Karpas-422 (cell line): Measurements from ENCODE around the gene CSTB. TPM values are rescaled to one million over a fixed set of nuclear protein-coding genes. Genes with fewer than 3 reads are reported as not detected.

Experiments
- DNase-seq: peaks from one replicate; pipeline ENCODE4 v3.0.0-alpha.2; 2015
- H2AFZ ChIP-seq: fragments of 200-600 bp; sonication (generic); 2 replicates; pipeline ENCODE4 v1.6.1; 2014; ENCODE audit warnings: antibody characterized with exemption, low read length, mixed read lengths
- H3K27ac ChIP-seq: fragments of 200-600 bp; sonication (generic); 2 replicates; pipeline ENCODE4 v1.5.1; 2014; ENCODE audit warnings: mild to moderate bottlenecking, low read length, moderate library complexity
- H3K27me3 ChIP-seq: fragments of 200-600 bp; sonication (generic); 2 replicates; pipeline ENCODE4 v1.6.1; 2014; ENCODE audit warnings: low read length, mixed read lengths
- H3K36me3 ChIP-seq: fragments of 200-600 bp; sonication (generic); 2 replicates; pipeline ENCODE4 v1.6.1; 2014; ENCODE audit warnings: low read length, mixed read lengths; ENCODE audit not compliant: insufficient read depth
- H3K4me1 ChIP-seq: fragments of 200-600 bp; sonication (generic); 2 replicates; pipeline ENCODE4 v1.6.1; 2014; ENCODE audit warnings: mild to moderate bottlenecking, low read length, mixed read lengths
- H3K4me2 ChIP-seq: fragments of 200-600 bp; sonication (generic); 2 replicates; pipeline ENCODE4 v1.6.1; 2014; ENCODE audit warnings: low read length, low read depth, mild to moderate bottlenecking; ENCODE audit not compliant: poor library complexity, severe bottlenecking
- H3K4me3 ChIP-seq: fragments of 200-600 bp; sonication (generic); 2 replicates; pipeline ENCODE4 v1.5.1; 2014; ENCODE audit warnings: mild to moderate bottlenecking, antibody characterized with exemption, low read length, mixed read lengths
- H3K79me2 ChIP-seq: fragments of 200-600 bp; sonication (generic); 2 replicates; pipeline ENCODE4 v1.6.1; 2014; ENCODE audit warnings: mild to moderate bottlenecking, low read length, mixed read lengths
- H3K9ac ChIP-seq: fragments of 200-600 bp; sonication (generic); 2 replicates; pipeline ENCODE4 v1.6.0; 2014; ENCODE audit warnings: low read length
- H3K9me2 ChIP-seq: fragments of 200-600 bp; sonication (generic), shearing (Covaris generic); replicated peaks from 2 replicates; pipeline ENCODE4 v1.6.0; 2014; ENCODE audit warnings: mild to moderate bottlenecking, low read length, moderate library complexity; ENCODE audit not compliant: insufficient read depth
- H3K9me3 ChIP-seq: fragments of 300-700, 200-600 bp; sonication (generic); 2 replicates; pipeline ENCODE4 v1.6.1; 2014; ENCODE audit warnings: low read length, mixed read lengths
- H4K20me1 ChIP-seq: fragments of 200-600 bp; sonication (generic); 2 replicates; pipeline ENCODE4 v1.6.1; 2014; ENCODE audit warnings: mild to moderate bottlenecking, antibody characterized with exemption, low read length, low read depth; ENCODE audit not compliant: insufficient read depth
- total RNA-seq: library from RNA; depleted of rRNA; stranded (reverse); fragments of >200 nt; shearing (Covaris generic); gene quantifications from 2 replicates; pipeline ENCODE4 v1.2.3, GENCODE V29; 2014; ENCODE audit warnings: low replicate concordance

CSTB gene
- total RNA-seq, 1 experiment from 2014 or later, result 28.0 TPM

GRCh38 chr21:43818685-43819084 is 42.6 kb upstream of the CSTB start:
- Histone ChIP-seq H4K20me1 (no peaks in the 10 kb centered on the region), H3K9me2 (no peaks in the 10 kb centered on the region), H3K4me3 (no peak overlapping the region), H3K4me2 (peak overlapping the region; percentile 40), H3K79me2 (no peaks in the 10 kb centered on the region), H2AFZ (no peak overlapping the region), H3K36me3 (no peaks in the 10 kb centered on the region), H3K27me3 (no peaks in the 10 kb centered on the region), H3K27ac (no peak overlapping the region), H3K9ac (peak overlapping the region; percentile 23; the same call in 1 of the 2 replicates), H3K9me3 (no peaks in the 10 kb centered on the region), H3K4me1 (peaks cover 25% of the 10 kb centered on the region)
- peak; percentile 45 for DNase-seq

- H2AFZ ChIP-seq, result no peak overlapping the region
- DNase-seq, result no peak
- H4K20me1 ChIP-seq, result no peaks in the 10 kb centered on the region
- H3K4me3 ChIP-seq, result no peak overlapping the region
- H3K27me3 ChIP-seq, result no peaks in the 10 kb centered on the region
- no peaks in the 10 kb centered on the region for H3K9me2 ChIP-seq
- no peak overlapping the region for H3K4me2 ChIP-seq
- no peaks in the 10 kb centered on the region for H3K36me3 ChIP-seq
- H3K4me1 ChIP-seq, result peaks cover 25% of the 10 kb centered on the region
- no peak overlapping the region for H3K9ac ChIP-seq
- no peaks in the 10 kb centered on the region for H3K79me2 ChIP-seq
- H3K9me3 ChIP-seq, result no peaks in the 10 kb centered on the region
- H3K27ac ChIP-seq, result no peak overlapping the region
These were observed 41.3 kb upstream of the CSTB start for GRCh38 chr21:43817157-43818086.

GRCh38 chr21:43816611-43817071 is 40.5 kb upstream of the CSTB start:
- no peak overlapping the region for H3K4me2 ChIP-seq
- no peaks in the 10 kb centered on the region for H4K20me1 ChIP-seq
- no peaks in the 10 kb centered on the region for H3K9me3 ChIP-seq
- H3K36me3 ChIP-seq, result no peaks in the 10 kb centered on the region
- H3K9me2 ChIP-seq, result no peaks in the 10 kb centered on the region
- H3K9ac ChIP-seq, result no peak overlapping the region
- H3K27ac ChIP-seq, result no peak overlapping the region
- peak; percentile 55 for DNase-seq
- no peak overlapping the region for H3K4me3 ChIP-seq
- H3K27me3 ChIP-seq, result no peaks in the 10 kb centered on the region
- no peaks in the 10 kb centered on the region for H3K79me2 ChIP-seq
- H3K4me1 ChIP-seq, result peaks cover 29% of the 10 kb centered on the region
- H2AFZ ChIP-seq, result no peak overlapping the region

GRCh38 chr21:43815991-43816390 is 39.9 kb upstream of the CSTB start:
- Histone ChIP-seq H3K4me2 (no peak overlapping the region), H3K9me2 (no peaks in the 10 kb centered on the region), H3K36me3 (no peaks in the 10 kb centered on the region), H3K27me3 (no peaks in the 10 kb centered on the region), H4K20me1 (peaks cover 6% of the 10 kb centered on the region; the same call in 1 of the 2 replicates), H2AFZ (no peak overlapping the region), H3K79me2 (no peaks in the 10 kb centered on the region), H3K27ac (no peak overlapping the region), H3K9me3 (no peaks in the 10 kb centered on the region), H3K4me1 (peaks cover 32% of the 10 kb centered on the region), H3K4me3 (no peak overlapping the region), H3K9ac (no peak overlapping the region)
- no peak for DNase-seq

- H3K4me1 ChIP-seq, result peaks cover 40% of the 10 kb centered on the region
- H3K27me3 ChIP-seq, result no peaks in the 10 kb centered on the region
- H2AFZ ChIP-seq, result no peak overlapping the region
- no peaks in the 10 kb centered on the region for H3K9me2 ChIP-seq
- peak; percentile 45 for DNase-seq
- no peaks in the 10 kb centered on the region for H3K9me3 ChIP-seq
- H3K4me2 ChIP-seq, result no peak overlapping the region
- no peaks in the 10 kb centered on the region for H3K36me3 ChIP-seq
- peaks cover 7% of the 10 kb centered on the region; the same call in 1 of the 2 replicates for H4K20me1 ChIP-seq
- no peak overlapping the region for H3K4me3 ChIP-seq
- no peak overlapping the region for H3K27ac ChIP-seq
- H3K9ac ChIP-seq, result no peak overlapping the region
- no peaks in the 10 kb centered on the region for H3K79me2 ChIP-seq
These were observed 39.1 kb upstream of the CSTB start for GRCh38 chr21:43815107-43815613.

- Histone ChIP-seq H3K9me2 (no peaks in the 10 kb centered on the region), H3K9me3 (no peaks in the 10 kb centered on the region), H3K27ac (no peak overlapping the region), H3K4me1 (peaks cover 47% of the 10 kb centered on the region), H3K4me2 (no peak overlapping the region), H3K4me3 (no peak overlapping the region), H2AFZ (no peak overlapping the region), H3K9ac (no peak overlapping the region), H3K36me3 (no peaks in the 10 kb centered on the region), H3K79me2 (no peaks in the 10 kb centered on the region), H4K20me1 (peaks cover 7% of the 10 kb centered on the region; the same call in 1 of the 2 replicates), H3K27me3 (no peaks in the 10 kb centered on the region)
- peak; percentile 39 for DNase-seq
These were observed 38.4 kb upstream of the CSTB start for GRCh38 chr21:43814215-43815106.

GRCh38 chr21:43813656-43813980 is 37.5 kb upstream of the CSTB start:
- H3K27me3 ChIP-seq, result no peaks in the 10 kb centered on the region
- no peak overlapping the region for H3K4me2 ChIP-seq
- H3K9me2 ChIP-seq, result no peaks in the 10 kb centered on the region
- no peaks in the 10 kb centered on the region for H3K79me2 ChIP-seq
- no peak for DNase-seq
- H3K9ac ChIP-seq, result no peak overlapping the region
- H3K4me3 ChIP-seq, result no peak overlapping the region
- H4K20me1 ChIP-seq, result peaks cover 7% of the 10 kb centered on the region; the same call in 1 of the 2 replicates
- H3K36me3 ChIP-seq, result no peaks in the 10 kb centered on the region
- no peak overlapping the region for H3K27ac ChIP-seq
- H3K4me1 ChIP-seq, result peaks cover 50% of the 10 kb centered on the region
- no peaks in the 10 kb centered on the region for H3K9me3 ChIP-seq
- H2AFZ ChIP-seq, result no peak overlapping the region
